ENCODE measurements around the gene SNX6. TPM values are rescaled to one million over a fixed set of nuclear protein-coding genes. Genes with fewer than 3 reads are reported as not detected.

Gene SNX6
- total RNA-seq, 1 experiment from 2014 or later: 69.3 TPM

DNA sequence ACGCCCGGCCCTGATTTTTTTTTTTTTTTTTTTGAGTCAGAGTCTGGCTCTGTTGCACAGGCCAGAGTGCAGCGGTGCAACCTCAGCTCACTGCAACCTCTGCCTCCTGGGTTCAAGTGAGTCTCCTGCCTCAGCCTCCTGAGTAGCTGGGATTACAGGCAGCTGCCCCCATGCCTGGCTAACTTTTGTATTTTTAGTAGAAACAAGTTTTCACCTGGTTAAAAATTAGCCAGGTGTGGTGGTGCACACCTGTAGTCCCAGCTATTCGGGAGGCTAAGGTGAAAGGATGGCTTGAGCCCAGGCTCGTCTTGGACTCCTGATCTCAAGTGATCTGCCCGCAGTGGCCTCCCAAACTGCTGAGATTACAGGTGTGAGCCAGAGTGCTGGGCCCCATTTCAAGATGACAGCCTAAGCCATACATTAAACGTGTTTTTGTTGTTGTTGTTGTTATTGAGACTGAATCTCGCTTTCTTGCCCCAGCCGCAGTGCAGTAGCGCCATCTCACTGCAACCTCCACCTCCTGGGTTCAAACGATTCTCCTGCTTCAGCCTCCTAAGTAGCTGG is 47.7 kb downstream of the SNX6 start:
- no peaks in the 10 kb centered on the region for H3K27me3 Mint-ChIP-seq (ENCODE audit: low read depth)
- Histone ChIP-seq H2BK20ac (ENCODE audit: low read depth, low read length, poor library complexity, severe bottlenecking) (no peak overlapping the region), H3K18ac (ENCODE audit: insufficient read length, low read depth, low read length) (no peak overlapping the region), H3T11ph (ENCODE audit: low read length) (no peak overlapping the region), H3K4me1 (ENCODE audit: insufficient read depth, low read length) (no peaks in the 10 kb centered on the region), H4K8ac (replicated peaks; ENCODE audit: insufficient read length, low read depth, low read length) (no peak overlapping the region), H2BK12ac (ENCODE audit: insufficient read length, low read depth, low read length) (no peak overlapping the region), H3K27me3 (ENCODE audit: insufficient read depth, low read length) (no peaks in the 10 kb centered on the region), H4K91ac (ENCODE audit: insufficient read length, low read depth, low read length) (no peak overlapping the region), H2BK120ac (ENCODE audit: low read depth, low read length, poor library complexity, severe bottlenecking) (no peak overlapping the region), H4K5ac (ENCODE audit: insufficient read length, low read depth, low read length) (no peak overlapping the region), H3K14ac (ENCODE audit: insufficient read depth, low read length) (no peak overlapping the region), H3K4ac (ENCODE audit: low read depth, low read length) (no peak overlapping the region), H4K20me1 (ENCODE audit: control insufficient read depth, insufficient read depth, insufficient read length) (no peaks in the 10 kb centered on the region), H3K23me2 (ENCODE audit: insufficient read length, low read depth, low read length, poor library complexity, severe bottlenecking) (no peaks in the 10 kb centered on the region), H3K56ac (ENCODE audit: insufficient read length, low read depth, low read length) (no peak overlapping the region), H3K79me2 (ENCODE audit: insufficient read depth, low read length) (no peaks in the 10 kb centered on the region), H2AFZ (ENCODE audit: low read length) (no peak overlapping the region), H2AK5ac (ENCODE audit: insufficient read length, low read length) (no peak overlapping the region), H3K9ac (ENCODE audit: extremely low read depth, insufficient read length, low read length) (no peak overlapping the region), H2BK5ac (ENCODE audit: insufficient read length, low read length) (no peak overlapping the region), H3K9me3 (ENCODE audit: control insufficient read depth, low read depth, low read length) (no peaks in the 10 kb centered on the region), H3K79me1 (ENCODE audit: insufficient read depth, low read depth, low read length, poor library complexity, severe bottlenecking) (no peaks in the 10 kb centered on the region), H3K27ac (ENCODE audit: insufficient read length, low read depth, low read length) (no peak overlapping the region), H3K4me2 (ENCODE audit: insufficient read depth, insufficient read length, low read length) (no peak overlapping the region), H2BK15ac (ENCODE audit: low read depth, low read length) (no peak overlapping the region), H3K23ac (ENCODE audit: insufficient read length, low read depth, low read length) (no peak overlapping the region)
- no CpG with 5 or more reads among the region's 11 CpGs for WGBS (ENCODE audit: extremely low coverage, insufficient read length, low lambda C conversion rate)
- no peaks in the 10 kb centered on the region for H3K9me3 Mint-ChIP-seq
- H3K27ac Mint-ChIP-seq: no peak overlapping the region
- TF ChIP-seq, protein P1, sequence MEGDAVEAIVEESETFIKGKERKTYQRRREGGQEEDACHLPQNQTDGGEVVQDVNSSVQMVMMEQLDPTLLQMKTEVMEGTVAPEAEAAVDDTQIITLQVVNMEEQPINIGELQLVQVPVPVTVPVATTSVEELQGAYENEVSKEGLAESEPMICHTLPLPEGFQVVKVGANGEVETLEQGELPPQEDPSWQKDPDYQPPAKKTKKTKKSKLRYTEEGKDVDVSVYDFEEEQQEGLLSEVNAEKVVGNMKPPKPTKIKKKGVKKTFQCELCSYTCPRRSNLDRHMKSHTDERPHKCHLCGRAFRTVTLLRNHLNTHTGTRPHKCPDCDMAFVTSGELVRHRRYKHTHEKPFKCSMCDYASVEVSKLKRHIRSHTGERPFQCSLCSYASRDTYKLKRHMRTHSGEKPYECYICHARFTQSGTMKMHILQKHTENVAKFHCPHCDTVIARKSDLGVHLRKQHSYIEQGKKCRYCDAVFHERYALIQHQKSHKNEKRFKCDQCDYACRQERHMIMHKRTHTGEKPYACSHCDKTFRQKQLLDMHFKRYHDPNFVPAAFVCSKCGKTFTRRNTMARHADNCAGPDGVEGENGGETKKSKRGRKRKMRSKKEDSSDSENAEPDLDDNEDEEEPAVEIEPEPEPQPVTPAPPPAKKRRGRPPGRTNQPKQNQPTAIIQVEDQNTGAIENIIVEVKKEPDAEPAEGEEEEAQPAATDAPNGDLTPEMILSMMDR (conservative IDR thresholded peaks at IDR 0.05): no peak
- H3K36me3 Mint-ChIP-seq (ENCODE audit: insufficient read depth in 1 of 3, low read depth in 3 of 3): peaks cover 23 to 74% (median 64%) of the 10 kb centered on the region in 3 experiments
- no peak for DNase-seq
- no peak overlapping the region for H3K4me3 Mint-ChIP-seq
- no peaks in the 10 kb centered on the region for H3K4me1 Mint-ChIP-seq

All from H9 (cell line).